NCI-H510A treated with DMSO at 0.1 percent for 48 hours (cell line): ENCODE results near the gene CAMK2G.
"Not testable (repeated sequence)": the region's sequence is repeated elsewhere in the genome, so short reads cannot be mapped to it uniquely, and the experiment has no call there.

Experiments
- DNase-seq: peaks from one replicate; lab custom pipeline; 2025; lab: John Stamatoyannopoulos, UW

The CAMK2G gene

DNA sequence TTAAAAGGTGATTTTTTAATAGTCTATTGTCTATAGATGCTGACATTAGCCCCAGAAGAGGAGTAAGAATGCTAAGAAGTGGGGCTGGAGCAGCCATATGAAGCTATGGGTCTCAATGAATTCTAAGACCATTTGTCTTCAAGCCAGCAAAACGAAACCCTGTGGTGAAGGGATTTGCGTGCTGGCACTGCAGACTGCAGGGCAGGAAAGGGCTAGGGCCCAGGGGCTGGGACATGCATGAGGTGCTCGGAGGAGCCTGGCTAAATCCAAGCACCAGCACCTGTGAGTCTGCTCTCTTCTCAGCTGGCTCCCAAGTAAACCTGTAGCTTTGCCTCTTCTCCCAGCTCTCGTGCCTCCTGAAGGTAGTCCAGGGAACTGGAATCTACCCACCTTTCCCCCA, 61.7 kb downstream of the CAMK2G start:
- DNase-seq = no peak

DNA sequence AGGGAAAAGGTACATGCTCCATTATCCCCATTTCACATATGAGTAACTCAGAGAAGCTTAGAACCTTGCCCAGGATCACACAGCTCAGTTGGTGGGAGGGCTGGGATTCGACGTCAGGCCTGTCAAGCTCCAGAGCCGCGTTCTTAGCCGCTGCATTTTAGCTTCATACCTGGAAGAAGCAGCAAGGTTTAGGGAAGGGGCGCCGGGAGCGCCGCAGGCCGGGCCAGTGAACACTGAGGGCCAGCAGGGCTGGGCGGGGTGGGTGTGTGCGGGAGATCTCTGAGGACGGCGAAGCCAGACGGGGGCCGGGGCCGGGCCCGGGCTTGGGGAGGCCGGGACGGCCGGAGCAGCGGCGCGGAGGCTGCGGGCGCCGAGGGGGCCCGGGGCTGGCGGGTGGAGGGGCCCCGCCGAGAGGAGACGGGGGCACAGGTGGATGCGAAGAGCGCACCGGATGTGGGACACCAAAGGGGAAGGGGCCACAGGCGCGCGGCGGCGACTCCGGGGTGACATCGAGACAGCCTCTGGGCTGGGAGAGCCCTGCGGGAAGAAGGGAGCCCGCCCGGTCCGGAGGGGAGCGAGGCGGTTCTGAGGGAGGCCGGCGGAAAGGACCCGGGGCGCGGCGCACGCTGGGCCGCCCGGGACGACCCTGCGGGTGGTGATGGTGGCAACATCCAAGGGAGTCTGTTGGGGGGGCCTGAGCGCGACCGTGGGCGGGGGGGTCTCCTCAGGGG, 63.5 kb downstream of the CAMK2G start:
- no peak for DNase-seq

DNA sequence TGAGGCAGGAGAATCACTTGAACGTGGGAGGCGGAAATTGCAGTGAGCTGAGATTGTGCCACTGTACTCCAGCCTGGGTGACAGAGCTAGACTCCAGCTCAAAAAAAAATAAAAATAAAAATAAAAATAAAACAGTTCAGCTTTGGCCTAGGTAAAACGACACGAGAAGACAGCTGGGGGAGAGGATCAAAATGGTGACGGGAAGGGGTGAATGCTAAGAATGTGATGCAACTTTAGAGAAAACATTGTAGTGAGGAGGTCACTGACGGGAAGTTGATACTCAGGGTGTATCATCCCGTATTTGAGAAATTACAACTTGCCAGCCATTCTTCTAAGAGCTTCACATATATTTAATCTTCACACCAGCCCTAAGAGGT, 64.0 kb downstream of the CAMK2G start:
- DNase-seq = no peak

DNA sequence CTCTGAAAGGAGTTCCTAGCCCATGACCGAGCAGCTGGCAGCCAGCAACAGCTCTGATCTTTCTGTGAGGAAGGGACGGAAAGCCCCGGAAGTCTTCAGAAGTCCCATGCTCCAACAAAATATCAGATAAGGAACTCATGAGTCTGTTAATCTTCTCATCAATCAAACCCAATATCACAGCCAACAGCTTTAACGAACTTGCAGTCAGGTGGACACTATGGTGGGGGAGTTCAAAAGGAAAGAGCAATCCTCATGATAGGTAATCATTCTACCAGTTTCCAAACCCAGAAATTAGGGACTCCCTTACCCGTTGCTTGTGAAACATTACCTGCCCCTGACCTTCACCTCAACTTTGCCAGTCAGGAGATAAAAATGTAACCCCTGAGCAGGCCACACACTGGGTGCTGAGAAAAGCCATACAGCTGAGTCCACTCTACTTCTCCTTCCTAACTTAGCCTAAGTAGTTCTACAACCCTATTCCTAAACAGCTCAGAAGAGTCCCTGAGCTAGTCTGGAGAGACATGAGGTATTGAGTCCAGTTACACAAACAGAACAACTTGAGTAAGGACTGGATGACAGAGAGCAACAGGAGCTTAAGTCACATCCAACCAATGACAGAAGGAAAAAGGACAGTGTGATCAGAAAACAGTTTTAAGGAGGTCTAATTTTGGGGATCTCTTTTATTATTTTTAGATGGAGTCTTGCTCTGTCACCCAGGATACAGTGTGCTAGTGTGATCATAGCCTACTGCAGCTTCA, 65.1 kb downstream of the CAMK2G start:
- no peak for DNase-seq

DNA sequence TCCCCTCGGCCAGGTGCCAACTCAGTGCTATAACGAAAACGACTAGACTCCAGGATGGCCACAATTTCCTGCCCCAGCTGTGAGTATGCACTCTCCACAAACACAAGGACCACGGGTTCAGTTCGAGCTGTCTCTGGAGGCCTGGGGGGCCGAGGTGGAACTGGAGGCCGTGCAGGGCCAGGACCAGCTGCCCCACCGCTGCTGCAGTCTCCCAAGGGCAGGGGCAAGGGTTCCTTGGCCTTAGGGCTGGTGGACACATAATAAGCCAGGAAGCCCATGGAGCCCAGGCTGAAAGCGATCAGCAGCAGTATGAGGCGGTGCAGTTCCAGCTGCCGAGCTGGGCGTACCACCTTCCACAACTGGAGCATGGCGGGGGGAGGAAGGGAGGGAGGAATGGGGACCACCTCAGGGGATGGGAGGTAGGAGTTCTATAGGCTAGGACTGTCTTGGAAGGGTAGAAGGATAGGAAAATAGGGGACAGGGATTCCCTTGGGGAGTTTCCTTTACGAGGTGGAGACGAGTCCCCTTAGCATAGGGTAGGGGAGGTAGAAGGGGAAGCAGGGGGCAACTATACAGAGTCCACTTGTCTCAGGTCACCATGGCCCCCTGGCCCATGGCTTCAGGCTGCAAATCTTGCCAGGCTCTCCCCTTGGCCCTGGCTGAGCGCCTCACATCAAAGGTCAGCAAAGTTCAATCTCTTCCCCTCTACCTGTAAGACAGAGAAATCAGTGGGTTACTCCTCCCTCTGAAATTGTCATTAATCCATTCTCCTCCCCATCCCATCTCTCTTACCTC, 66.1 kb downstream of the CAMK2G start:
- no peak for DNase-seq

DNA sequence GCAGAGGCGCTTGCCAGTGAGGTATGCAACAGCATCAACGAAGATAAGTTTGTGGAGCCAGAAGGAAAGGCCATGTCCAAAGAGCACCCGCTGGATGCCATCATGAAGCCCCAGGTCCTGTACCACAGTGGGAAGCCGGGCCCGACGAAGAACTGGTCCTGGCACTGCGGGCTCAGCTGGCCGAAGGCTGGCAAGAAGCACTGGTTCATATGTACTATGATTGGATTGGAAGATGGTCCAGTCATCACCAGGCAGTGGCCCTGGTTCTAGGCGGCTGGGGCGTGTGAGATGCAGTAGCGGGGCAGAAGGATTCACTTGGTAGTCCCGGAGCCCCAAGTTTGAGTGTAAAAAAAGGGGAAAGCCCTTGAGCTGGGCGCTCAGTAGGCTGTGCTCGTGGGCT, 66.9 kb downstream of the CAMK2G start:
- no peak for DNase-seq

DNA sequence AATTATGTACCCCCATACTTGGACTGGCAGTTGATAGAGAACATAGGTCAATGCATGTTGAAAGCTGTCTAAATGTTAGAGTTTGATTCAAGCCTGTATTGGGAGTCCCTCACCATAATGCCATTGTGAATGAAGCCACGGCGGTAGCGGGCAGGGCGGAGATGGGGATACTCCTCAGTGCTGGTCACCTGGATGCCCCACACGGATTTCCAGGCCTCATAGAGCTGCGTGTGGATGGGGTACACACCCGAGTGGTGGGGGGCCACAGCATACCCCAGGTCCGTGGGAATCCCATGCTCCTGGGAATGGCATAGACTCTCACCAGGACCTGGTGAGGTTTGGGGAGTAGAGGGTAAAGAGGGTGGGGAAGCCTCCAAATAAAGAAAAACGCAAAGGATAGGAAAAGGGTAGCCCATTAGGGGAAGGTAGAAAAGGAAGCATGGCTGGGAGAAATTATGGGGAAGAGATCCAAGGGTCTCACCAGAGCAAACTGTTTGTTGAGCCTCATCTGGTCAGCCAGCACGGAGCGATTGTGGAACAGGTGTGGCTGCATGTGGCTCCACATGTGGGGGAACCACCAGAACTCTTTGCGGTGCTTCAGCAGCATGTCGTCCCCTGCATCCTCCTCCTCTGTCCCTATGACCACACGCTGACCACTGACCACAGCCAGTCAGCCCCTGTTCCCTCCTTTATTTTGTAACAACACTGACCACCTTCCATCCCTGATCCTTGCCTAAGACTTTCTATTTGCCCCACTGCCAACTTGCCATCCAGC, 68.0 kb downstream of the CAMK2G start:
- no peak for DNase-seq

DNA sequence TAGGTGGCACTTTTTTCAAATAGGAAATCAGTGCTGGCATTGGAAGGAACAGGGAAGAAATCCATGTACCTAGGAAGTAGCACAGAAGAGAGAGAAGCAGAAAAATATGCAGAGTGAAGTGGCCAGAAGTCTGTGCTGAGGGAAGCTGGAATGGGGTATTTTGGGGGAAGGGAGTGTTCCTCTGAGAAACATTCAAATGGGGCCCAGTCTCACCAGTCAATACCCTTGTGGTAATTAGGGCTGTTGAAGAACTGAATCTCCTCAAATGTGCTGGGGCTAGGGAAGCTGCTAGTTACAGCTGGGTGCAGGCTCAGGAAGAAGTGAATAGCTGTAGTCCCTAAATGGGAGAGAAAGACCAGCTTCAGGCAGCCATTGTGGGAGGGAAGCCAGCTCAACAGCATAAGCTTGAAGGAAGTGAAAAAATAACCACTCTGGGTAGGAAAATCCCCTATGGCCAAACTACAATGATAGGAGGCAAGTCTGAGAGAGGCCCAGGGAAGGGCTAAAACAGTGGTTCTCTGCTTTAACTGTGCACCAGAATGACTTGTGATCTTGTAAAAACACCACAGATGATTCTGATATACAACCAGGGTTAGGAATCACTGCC, 70.6 kb downstream of the CAMK2G start:
- no peak for DNase-seq

DNA sequence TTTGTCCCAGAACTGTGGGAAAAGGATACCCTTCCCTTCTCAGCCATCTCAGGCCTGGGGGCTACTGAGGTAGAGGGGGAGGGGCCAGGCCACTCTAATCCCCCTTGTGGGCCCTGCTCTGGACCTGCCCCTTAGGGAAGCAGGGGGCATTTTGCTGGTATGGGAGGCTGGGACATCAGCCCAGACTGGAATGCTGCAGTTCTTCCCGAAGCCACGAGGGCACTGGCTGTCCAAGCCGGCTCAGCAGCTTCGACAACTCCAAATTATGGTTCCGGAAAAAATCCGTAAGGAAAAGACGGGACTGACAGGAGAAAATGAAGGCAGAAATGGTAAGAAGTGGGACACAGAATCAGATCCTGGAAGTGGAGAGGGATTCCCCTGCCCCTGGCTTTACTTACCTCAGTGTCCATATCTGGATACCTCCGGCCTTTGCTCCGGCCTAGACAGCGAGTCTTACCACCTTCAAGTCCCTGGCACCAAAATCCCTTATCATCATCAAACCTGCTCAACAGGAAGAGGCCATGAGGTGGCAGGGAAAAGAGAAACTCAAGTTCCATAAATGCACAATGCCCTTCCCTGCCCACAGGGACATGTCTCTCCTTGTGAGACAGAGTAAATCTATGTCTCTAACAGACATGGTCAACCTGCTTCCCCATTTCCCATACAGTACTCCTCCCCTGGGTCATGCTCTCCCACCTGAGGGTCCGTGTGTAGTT, 71.9 kb downstream of the CAMK2G start:
- no peak for DNase-seq

DNA sequence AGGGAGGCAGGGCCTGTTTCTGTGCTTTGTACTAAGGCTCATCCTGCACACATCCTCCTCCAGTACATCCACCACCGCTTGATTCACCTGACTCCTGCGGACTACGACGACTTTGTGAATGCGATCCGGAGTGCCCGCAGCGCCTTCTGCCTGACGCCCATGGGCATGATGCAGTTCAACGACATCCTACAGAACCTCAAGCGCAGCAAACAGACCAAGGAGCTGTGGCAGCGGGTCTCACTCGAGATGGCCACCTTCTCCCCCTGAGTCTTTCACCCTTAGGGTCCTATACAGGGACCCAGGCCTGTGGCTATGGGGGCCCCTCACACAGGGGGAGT, 73.1 kb downstream of the CAMK2G start:
- no peak for DNase-seq

DNA sequence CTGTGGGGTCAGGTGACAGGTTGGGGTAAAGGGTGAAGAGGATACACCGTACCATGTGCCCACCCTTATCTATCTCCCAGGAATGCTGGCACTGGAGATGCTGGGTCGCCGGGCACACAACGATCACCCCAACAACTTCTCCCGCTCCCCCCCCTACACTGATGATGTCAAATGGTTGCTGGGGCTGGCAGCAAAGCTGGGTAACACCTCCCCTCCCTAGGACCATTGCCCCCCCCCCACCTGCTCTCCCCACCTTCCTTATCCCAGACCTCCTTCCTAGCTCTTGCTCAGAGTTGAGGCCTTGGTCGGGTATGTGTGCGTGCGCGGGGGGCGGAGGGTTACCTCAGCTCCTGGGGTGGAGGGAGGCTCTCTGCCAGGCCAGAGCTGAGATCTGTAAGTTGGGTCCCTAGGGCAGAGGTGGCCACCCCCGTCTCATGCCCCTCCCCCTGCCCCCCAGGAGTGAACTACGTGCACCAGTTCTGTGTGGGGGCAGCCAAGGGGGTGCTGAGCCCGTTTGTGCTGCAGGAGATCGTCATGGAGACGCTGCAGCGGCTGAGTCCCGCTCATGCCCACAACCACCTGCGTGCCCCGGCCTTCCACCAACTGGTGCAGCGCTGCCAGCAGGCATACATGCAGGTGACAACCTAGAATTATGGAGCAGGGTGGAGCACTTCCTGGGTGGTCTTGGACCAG, 73.6 kb downstream of the CAMK2G start:
- no peak for DNase-seq

DNA sequence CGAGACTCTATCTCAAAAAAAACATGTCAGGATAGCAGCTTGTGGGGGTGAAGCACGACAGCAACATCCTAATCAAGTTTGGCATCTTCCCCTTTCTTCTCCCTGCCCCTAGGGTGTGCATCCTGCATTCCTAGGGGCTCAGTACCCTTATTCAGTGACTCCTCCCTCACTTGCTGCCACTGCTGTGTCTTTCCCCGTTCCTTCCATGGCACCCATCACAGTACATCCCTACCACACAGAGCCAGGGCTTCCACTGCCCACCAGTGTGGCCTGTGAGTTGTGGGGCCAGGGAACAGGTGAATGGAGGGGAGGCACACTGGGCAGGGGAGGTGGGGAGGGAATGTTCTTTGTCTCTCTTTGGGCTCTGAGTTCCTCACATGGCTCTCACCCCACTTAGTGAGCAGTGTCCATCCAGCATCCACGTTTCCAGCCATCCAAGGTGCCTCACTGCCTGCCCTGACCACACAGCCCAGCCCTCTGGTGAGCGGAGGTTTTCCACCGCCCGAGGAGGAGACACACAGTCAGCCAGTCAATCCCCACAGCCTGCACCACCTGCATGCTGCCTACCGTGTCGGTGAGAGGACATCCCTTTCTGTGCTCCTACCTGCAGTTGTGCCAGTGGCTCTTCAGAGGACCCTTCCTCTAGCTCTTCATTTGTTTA, 74.3 kb downstream of the CAMK2G start:
- DNase-seq = no peak

DNA sequence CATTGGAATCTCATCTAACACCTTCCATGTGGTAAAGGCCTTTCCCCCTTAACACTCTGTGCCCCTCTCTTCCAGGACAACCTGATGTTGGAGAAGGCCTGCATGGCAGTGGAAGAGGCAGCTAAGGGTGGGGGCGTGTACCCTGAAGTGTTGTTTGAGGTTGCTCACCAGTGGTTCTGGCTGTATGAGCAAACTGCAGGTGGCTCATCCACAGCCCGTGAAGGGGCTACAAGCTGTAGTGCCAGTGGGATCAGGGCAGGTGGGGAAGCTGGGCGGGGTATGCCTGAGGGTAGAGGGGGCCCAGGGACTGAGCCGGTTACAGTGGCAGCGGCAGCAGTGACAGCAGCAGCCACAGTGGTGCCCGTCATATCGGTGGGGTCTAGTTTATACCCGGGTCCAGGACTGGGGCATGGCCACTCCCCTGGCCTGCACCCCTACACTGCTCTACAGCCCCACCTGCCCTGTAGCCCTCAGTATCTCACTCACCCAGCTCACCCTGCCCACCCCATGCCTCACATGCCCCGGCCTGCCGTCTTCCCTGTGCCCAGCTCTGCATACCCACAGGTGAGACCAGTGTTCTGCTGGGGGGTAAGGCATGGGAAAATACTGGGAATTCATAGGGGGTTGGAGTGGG, 75.3 kb downstream of the CAMK2G start:
- DNase-seq = no peak

DNA sequence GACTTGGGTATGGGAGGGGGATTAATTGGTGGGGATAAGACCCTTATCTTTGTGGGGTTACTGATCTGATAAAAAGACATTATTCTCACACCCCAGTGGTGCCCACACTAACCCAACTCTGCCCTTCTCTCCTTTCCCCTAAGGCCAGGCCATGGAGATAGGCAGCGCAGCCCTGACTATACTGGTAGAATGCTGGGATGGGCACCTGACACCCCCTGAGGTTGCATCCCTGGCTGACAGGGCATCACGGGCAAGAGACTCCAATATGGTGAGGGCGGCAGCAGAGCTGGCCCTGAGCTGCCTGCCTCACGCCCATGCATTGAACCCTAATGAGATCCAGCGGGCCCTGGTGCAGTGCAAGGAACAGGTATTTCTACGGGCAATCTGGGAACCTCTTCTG, 76.3 kb downstream of the CAMK2G start:
- DNase-seq = no peak

DNA sequence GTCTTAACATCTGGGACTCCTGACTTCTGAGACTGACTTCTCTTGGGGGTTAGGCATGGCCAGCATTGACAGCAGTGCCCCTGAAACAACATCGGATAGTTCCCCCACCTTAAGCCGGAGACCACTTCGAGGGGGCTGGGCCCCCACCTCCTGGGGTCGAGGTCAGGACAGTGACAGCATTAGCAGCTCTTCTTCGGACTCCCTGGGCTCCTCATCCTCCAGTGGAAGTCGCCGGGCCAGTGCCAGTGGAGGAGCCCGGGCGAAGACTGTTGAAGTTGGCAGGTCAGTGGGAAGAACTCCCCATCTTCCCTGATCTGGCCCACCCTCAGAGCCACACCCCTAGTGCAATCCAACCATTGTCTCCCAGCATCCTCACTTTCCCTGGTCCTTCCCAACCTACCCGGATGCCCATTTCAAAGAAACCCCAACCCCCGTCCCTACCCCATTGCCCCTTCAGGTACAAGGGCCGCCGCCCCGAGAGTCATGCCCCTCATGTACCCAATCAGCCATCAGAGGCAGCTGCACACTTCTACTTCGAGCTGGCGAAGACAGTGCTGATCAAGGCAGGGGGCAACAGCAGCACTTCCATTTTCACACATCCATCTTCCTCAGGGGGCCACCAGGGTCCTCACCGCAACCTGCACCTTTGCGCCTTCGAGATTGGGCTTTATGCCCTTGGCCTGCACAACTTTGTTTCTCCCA, 76.9 kb downstream of the CAMK2G start:
- no peak for DNase-seq

DNA sequence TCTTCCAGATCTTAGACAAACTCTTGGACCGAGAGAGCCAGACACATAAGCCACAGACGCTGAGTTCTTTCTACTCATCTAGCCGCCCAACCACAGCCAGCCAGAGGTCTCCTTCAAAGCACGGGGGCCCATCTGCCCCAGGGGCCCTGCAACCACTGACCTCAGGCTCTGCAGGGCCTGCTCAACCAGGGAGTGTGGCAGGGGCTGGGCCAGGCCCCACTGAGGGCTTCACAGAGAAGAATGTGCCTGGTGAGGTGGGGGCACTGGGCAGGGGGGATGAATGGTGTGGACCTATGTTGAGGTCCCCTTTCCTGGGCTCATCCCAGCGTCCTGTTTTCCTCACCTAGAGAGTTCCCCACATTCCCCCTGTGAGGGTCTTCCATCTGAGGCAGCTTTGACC, 77.6 kb downstream of the CAMK2G start:
- DNase-seq = no peak

DNA sequence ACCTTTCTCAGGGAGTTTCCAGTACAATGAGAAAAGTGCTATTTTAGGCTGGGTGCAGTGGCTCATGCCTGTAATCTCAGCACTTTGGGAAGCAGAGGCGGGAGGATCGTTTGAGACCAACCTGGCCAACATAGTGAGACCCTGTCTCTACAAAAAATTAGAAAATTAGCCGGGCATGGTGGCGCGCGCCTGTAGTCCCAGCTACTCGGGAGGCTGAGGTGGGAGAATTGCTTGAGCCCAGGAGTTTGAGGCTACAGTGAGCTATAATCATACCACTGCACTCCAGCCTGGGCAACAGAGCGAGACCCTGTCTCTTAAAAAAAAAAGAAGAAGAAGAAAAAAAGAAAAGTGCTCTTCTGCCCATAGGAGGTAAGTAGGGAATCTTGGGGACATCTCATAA, 78.3 kb downstream of the CAMK2G start:
- not testable (repeated sequence) for DNase-seq

DNA sequence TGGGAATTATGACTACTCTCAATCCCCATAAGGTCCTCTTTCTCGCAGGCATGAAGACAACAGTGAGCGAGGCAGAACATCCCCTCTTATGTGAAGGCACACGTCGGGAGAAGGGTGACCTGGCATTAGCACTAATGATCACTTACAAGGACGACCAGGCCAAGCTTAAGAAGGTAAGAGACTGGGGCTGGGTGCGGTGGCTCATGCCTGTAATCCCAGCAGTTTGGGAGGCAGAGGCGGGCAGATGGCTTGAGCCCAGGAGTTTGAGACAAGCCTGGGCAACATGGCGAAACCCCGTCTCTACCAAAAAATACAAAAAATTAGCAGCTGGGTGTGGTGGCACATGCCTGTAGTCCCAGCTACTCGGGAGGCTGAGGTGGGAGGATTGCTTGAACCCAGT, 78.9 kb downstream of the CAMK2G start:
- DNase-seq = not testable (repeated sequence)

DNA sequence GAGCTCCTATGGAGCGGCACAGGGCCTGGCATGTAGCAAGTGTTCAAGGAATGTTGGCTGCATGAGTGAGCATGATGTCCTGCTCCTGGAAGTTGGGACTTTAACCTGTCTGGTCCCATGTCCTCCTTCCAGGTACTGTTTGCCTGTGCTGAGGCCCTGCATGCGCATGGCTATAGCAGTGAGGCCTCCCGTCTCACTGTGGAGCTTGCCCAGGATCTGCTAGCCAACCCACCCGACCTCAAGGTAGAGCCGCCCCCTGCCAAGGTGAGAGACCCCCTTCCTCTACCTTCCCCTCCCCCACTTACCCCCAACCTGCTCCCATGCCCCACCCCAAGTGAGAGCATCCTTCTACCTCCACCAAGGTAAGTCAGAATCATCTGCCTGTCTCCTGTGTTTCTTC, 80.9 kb downstream of the CAMK2G start:
- DNase-seq = no peak
